Measurements from ENCODE around the gene TNFRSF14.
A peak's percentile ranks its signal among the peaks of the same experiment; 100 is the strongest.

The TNFRSF14 gene

GRCh38 chr1:2526824-2527555 lies 29.2 kb upstream of the TNFRSF14 start:
- peaks cover 49% of the 10 kb centered on the region for H3K27me3 ChIP-seq (ENCODE audit: control insufficient read depth, low read length)
- H3K4me2 ChIP-seq (ENCODE audit: low read length): peak overlapping the region; percentile 65
- TF ChIP-seq EZH2phosphoT487 (IDR thresholded peaks at IDR 0.05; ENCODE audit: borderline replicate concordance, low read length) (no peak), CTCF (IDR thresholded peaks at IDR 0.05; ENCODE audit: low read depth, low read length, poor library complexity, severe bottlenecking) (no peak)
- H3K79me2 ChIP-seq (ENCODE audit: control insufficient read depth, low read length): peaks cover 41% of the 10 kb centered on the region
- no peaks in the 10 kb centered on the region for H3F3A ChIP-seq (ENCODE audit: control insufficient read depth, insufficient read depth)
- peaks cover 23% of the 10 kb centered on the region for H3K4me1 ChIP-seq (ENCODE audit: control insufficient read depth, low read length)
- no peak overlapping the region for H3K27ac ChIP-seq (ENCODE audit: low read depth, low read length)
- peaks cover 24% of the 10 kb centered on the region for H4K20me1 ChIP-seq (ENCODE audit: control insufficient read depth, insufficient read depth, low read depth, low read length)
- H3K36me3 ChIP-seq (ENCODE audit: control insufficient read depth, low read length): peaks cover 11% of the 10 kb centered on the region
- H3K9me3 ChIP-seq (ENCODE audit: control insufficient read depth, insufficient read depth, low read length): no peaks in the 10 kb centered on the region
- H3K4me3 ChIP-seq (ENCODE audit: low read length): peak overlapping the region; percentile 70
- no peaks in the 10 kb centered on the region for H3K9me2 ChIP-seq (replicated peaks; ENCODE audit: control insufficient read depth, low read length)

GRCh38 chr1:2527556-2527860 lies 28.7 kb upstream of the TNFRSF14 start:
- Histone ChIP-seq H3K4me3 (ENCODE audit: low read length) (no peak overlapping the region), H3K27ac (ENCODE audit: low read depth, low read length) (no peak overlapping the region), H3K36me3 (ENCODE audit: control insufficient read depth, low read length) (peaks cover 7% of the 10 kb centered on the region), H4K20me1 (ENCODE audit: control insufficient read depth, insufficient read depth, low read depth, low read length) (peaks cover 22% of the 10 kb centered on the region), H3K79me2 (ENCODE audit: control insufficient read depth, low read length) (peaks cover 35% of the 10 kb centered on the region), H3K9me2 (replicated peaks; ENCODE audit: control insufficient read depth, low read length) (no peaks in the 10 kb centered on the region), H3K4me2 (ENCODE audit: low read length) (no peak overlapping the region), H3K9me3 (ENCODE audit: control insufficient read depth, insufficient read depth, low read length) (no peaks in the 10 kb centered on the region), H3F3A (ENCODE audit: control insufficient read depth, insufficient read depth) (no peaks in the 10 kb centered on the region), H3K4me1 (ENCODE audit: control insufficient read depth, low read length) (peaks cover 23% of the 10 kb centered on the region), H3K27me3 (ENCODE audit: control insufficient read depth, low read length) (peaks cover 49% of the 10 kb centered on the region)
- no peak for TF ChIP-seq CTCF (IDR thresholded peaks at IDR 0.05; ENCODE audit: low read depth, low read length, poor library complexity, severe bottlenecking)
- no peak for TF ChIP-seq EZH2phosphoT487 (IDR thresholded peaks at IDR 0.05; ENCODE audit: borderline replicate concordance, low read length)

- Histone ChIP-seq H3K4me2 (ENCODE audit: low read length) (no peak overlapping the region), H3K4me3 (ENCODE audit: low read length) (no peak overlapping the region), H3K4me1 (ENCODE audit: control insufficient read depth, low read length) (peaks cover 23% of the 10 kb centered on the region), H3K79me2 (ENCODE audit: control insufficient read depth, low read length) (peaks cover 30% of the 10 kb centered on the region), H3F3A (ENCODE audit: control insufficient read depth, insufficient read depth) (no peaks in the 10 kb centered on the region), H3K9me3 (ENCODE audit: control insufficient read depth, insufficient read depth, low read length) (no peaks in the 10 kb centered on the region), H3K27ac (ENCODE audit: low read depth, low read length) (no peak overlapping the region), H4K20me1 (ENCODE audit: control insufficient read depth, insufficient read depth, low read depth, low read length) (peaks cover 19% of the 10 kb centered on the region), H3K9me2 (replicated peaks; ENCODE audit: control insufficient read depth, low read length) (no peaks in the 10 kb centered on the region), H3K27me3 (ENCODE audit: control insufficient read depth, low read length) (peaks cover 49% of the 10 kb centered on the region), H3K36me3 (ENCODE audit: control insufficient read depth, low read length) (peaks cover 3% of the 10 kb centered on the region; the same call in 1 of the 2 replicates)
- TF ChIP-seq CTCF (IDR thresholded peaks at IDR 0.05; ENCODE audit: low read depth, low read length, poor library complexity, severe bottlenecking) (no peak), EZH2phosphoT487 (IDR thresholded peaks at IDR 0.05; ENCODE audit: borderline replicate concordance, low read length) (no peak)
These were observed 28.2 kb upstream of the TNFRSF14 start for GRCh38 chr1:2528016-2528415.

All from DOHH2 (cell line).